ENCODE data around the gene SPSB3. TPM values are rescaled to one million over a fixed set of nuclear protein-coding genes. Genes with fewer than 3 reads are reported as not detected.

The SPSB3 gene
- total and polyA plus RNA-seq, 2 experiments from 2014 or later = 96.4 to 101 TPM

GRCh38 chr16:1773703-1774447 is 8.5 kb downstream of the SPSB3 start:
- Histone ChIP-seq H3K4me3 (peak overlapping the region; percentile 59), H3K27me3 (no peaks in the 10 kb centered on the region), H3K36me3 (no peaks in the 10 kb centered on the region), H3K9me3 (ENCODE audit: low read depth) (no peaks in the 10 kb centered on the region), H3K27ac (peak overlapping the region; percentile 88), H3K4me1 (ENCODE audit: low read depth) (peaks cover 13% of the 10 kb centered on the region)
- TF ChIP-seq, protein P1, sequence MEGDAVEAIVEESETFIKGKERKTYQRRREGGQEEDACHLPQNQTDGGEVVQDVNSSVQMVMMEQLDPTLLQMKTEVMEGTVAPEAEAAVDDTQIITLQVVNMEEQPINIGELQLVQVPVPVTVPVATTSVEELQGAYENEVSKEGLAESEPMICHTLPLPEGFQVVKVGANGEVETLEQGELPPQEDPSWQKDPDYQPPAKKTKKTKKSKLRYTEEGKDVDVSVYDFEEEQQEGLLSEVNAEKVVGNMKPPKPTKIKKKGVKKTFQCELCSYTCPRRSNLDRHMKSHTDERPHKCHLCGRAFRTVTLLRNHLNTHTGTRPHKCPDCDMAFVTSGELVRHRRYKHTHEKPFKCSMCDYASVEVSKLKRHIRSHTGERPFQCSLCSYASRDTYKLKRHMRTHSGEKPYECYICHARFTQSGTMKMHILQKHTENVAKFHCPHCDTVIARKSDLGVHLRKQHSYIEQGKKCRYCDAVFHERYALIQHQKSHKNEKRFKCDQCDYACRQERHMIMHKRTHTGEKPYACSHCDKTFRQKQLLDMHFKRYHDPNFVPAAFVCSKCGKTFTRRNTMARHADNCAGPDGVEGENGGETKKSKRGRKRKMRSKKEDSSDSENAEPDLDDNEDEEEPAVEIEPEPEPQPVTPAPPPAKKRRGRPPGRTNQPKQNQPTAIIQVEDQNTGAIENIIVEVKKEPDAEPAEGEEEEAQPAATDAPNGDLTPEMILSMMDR (IDR thresholded peaks at IDR 0.05; ENCODE audit: low read depth, low read length) = no peak
- peak in 1 of 2 donors; percentile 49 for DNase-seq (ENCODE audit: low read depth in 1 of 2, low spot score in 1 of 2)

GRCh38 chr16:1772908-1773702 is 9.3 kb downstream of the SPSB3 start, which contains the start of gene MRPS34:
TSS of gene MRPS34 (minus strand) at chr16:1773134. CDS start at chr16:1773119, 15 bp downstream.
- peaks cover under 1% of the 10 kb centered on the region for H3K36me3 ChIP-seq
- peak; percentile 86 to 94 for DNase-seq (ENCODE audit: low read depth in 1 of 2, low spot score in 1 of 2)
- TF ChIP-seq, protein P1 (IDR thresholded peaks at IDR 0.05; ENCODE audit: low read depth, low read length) = peak; percentile 67
- H3K27me3 ChIP-seq = no peaks in the 10 kb centered on the region
- peak within 1 kb of the TSS; percentile 59 for H3K4me3 ChIP-seq
- peak within 1 kb of the TSS; percentile 88 for H3K27ac ChIP-seq
- no peaks in the 10 kb centered on the region for H3K9me3 ChIP-seq (ENCODE audit: low read depth)
- peaks cover 13% of the 10 kb centered on the region for H3K4me1 ChIP-seq (ENCODE audit: low read depth)

DNA sequence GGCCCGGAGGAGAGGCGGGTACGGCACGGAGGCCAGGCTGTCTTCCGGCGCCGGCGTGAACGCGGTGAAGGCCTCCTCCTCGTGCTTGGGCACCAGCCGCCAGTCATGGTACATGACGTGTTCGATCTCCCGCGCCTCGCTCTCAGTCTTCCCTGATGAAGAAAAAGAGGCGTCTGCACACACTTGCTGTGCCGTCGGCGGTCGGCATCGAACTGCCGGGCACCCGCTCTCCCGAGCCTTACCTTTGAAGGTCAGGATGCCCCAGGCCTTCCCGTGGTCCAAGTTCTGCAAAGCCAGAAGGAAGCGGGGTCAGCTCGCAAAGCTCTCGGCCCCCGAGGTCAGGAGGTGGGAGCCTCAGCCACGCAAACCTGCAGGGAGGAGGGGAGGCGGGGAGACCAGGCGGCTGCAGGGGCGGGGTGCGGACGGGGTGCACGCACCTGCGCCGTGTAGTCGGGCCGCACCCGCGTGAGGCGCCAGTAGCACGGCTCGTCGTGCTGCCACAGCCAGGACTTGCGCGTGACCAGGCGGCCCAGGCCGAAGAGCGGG is 9.9 kb downstream of the SPSB3 start, which contains the start of gene EME2:
EME2 (plus strand) TSS at position 449 of the 546 bp plus-strand sequence. CDS start 418 bp downstream, outside the sequence.
- Histone ChIP-seq H3K27me3 (no peaks in the 10 kb centered on the region), H3K4me3 (peak within 1 kb of the TSS; percentile 59), H3K4me1 (ENCODE audit: low read depth) (peaks cover 13% of the 10 kb centered on the region), H3K27ac (peak within 1 kb of the TSS; percentile 88), H3K36me3 (peaks cover 7% of the 10 kb centered on the region), H3K9me3 (ENCODE audit: low read depth) (no peaks in the 10 kb centered on the region)
- DNase-seq (ENCODE audit: low read depth in 1 of 2, low spot score in 1 of 2) = no peak
- TF ChIP-seq, protein P1 (IDR thresholded peaks at IDR 0.05; ENCODE audit: low read depth, low read length) = no peak

DNA sequence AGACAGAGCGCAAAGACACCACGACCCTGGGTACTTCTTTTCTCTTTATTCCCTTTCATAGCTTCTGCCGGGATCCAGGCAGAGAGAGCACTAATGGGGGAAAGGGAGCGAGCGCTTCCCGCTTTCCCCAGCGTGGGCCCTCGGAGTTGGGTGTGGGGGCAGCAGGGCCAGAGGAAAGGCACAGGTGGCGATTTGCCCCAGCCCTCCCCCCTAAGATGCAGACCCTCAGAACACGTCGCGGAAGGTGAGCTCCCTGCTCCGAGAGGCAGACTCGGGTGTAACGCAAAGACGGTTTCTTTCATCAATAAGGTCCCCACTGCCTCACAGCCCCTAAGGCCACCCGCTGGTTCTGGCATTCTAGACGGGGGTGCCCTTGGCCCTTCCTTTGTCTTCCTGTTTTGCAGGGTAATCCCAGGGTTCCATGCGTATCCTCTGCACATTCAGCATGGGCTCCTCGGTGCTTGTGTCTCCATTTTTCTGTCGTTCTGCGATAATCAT is 10.5 kb downstream of the SPSB3 start:
- TF ChIP-seq, protein P1 (IDR thresholded peaks at IDR 0.05; ENCODE audit: low read depth, low read length) = no peak
- Histone ChIP-seq H3K9me3 (ENCODE audit: low read depth) (no peaks in the 10 kb centered on the region), H3K36me3 (peaks cover 12% of the 10 kb centered on the region), H3K27ac (no peak overlapping the region), H3K4me3 (peak overlapping the region; percentile 59), H3K27me3 (no peaks in the 10 kb centered on the region), H3K4me1 (ENCODE audit: low read depth) (peaks cover 13% of the 10 kb centered on the region)
- DNase-seq (ENCODE audit: low read depth in 1 of 2, low spot score in 1 of 2) = peak in 1 of 2 donors; percentile 22

- Histone ChIP-seq H3K27ac (no peak within 1 kb of the TSS), H3K36me3 (peaks cover 16% of the 10 kb centered on the region), H3K9me3 (ENCODE audit: low read depth) (no peaks in the 10 kb centered on the region), H3K4me1 (ENCODE audit: low read depth) (peaks cover 13% of the 10 kb centered on the region), H3K4me3 (peak within 1 kb of the TSS; percentile 59), H3K27me3 (no peaks in the 10 kb centered on the region)
- DNase-seq (ENCODE audit: low read depth in 1 of 2, low spot score in 1 of 2) = peak; percentile 69 to 71
- TF ChIP-seq, protein P1 (IDR thresholded peaks at IDR 0.05; ENCODE audit: low read depth, low read length) = no peak
These were observed 11.0 kb downstream of the SPSB3 start, which contains the start of gene NME3 for GRCh38 chr16:1771188-1771863. TSS of gene NME3 (minus strand) at chr16:1771543. CDS start at chr16:1771534, 9 bp downstream.
